Esophagus muscularis mucosa (tissue), 4 donors: Measurements from ENCODE around the gene LGALS9. TPM values are rescaled to one million over a fixed set of nuclear protein-coding genes. Genes with fewer than 3 reads are reported as not detected.

Experiments used
- DNase-seq: peaks from one replicate; pipeline ENCODE4 v3.0.0-alpha.2; 2017; ENCODE audit errors: extremely low spot score
- H3K27ac ChIP-seq, 4 donors: fragments of 200-600 bp; sonication (generic); replicated peaks in 1 of 4; 1 replicate in 3 of 4; 2 replicates in 1 of 4; pipeline ENCODE4 v1.5.1; 2016 to 2019; ENCODE audit warnings: mild to moderate bottlenecking in 1 of 4
- H3K27me3 ChIP-seq, 4 donors: fragments of 200-600 bp; sonication (generic); one replicate each; pipeline versions ENCODE4 v1.5.1 to v1.6.0; 2016 to 2019
- H3K36me3 ChIP-seq, 4 donors: fragments of 200-600 bp; sonication (generic); one replicate each; pipeline ENCODE4 v1.5.1; 2016 to 2019
- H3K4me1 ChIP-seq, 4 donors: fragments of 200-600 bp; sonication (generic); one replicate each; pipeline ENCODE4 v1.5.1; 2016 to 2019
- H3K4me3 ChIP-seq, 4 donors: fragments of 200-600 bp; sonication (generic); 1 replicate in 2 of 4; 2 replicates in 2 of 4; pipeline ENCODE4 v1.5.1; 2016 to 2019; ENCODE audit warnings: mild to moderate bottlenecking in 4 of 4, moderate library complexity in 1 of 4
- H3K9me3 ChIP-seq, 4 donors: fragments of 200-600 bp; sonication (generic); 1 replicate in 3 of 4; 2 replicates in 1 of 4; pipeline ENCODE4 v1.5.1; 2016 to 2019
- EP300 ChIP-seq: sonication (generic); formaldehyde crosslinking; IDR thresholded peaks from one replicate; pipeline ENCODE4 v1.6.1; 2017; ENCODE audit warnings: antibody characterized with exemption
- POLR2A ChIP-seq: fragments of 450-650 bp; IDR thresholded peaks from one replicate; pipeline ENCODE4 v1.6.1; 2017; ENCODE audit warnings: antibody characterized with exemption, moderate library complexity, mild to moderate bottlenecking, low read depth
- POLR2AphosphoS5 ChIP-seq, 2 donors: sonication (generic); formaldehyde crosslinking; IDR thresholded peaks; one replicate each; pipeline ENCODE4 v1.6.1; 2017; ENCODE audit warnings: antibody characterized with exemption in 2 of 2
- WGBS: methylation state at CpG from one replicate; pipeline ENCODE4 v1.1.5; 2018; 5-methylcytosine and 5-hydroxymethylcytosine counted together
- intact Hi-C: fragments of 100-400 bp; cut with DNase I; formaldehyde crosslinking; loops from one replicate; pipeline ENCODE4 v1.15.1; 2023
- total RNA-seq, 4 donors: library from RNA; depleted of rRNA; stranded (reverse); fragments of >200 nt; gene quantifications; one replicate each; pipeline versions ENCODE4 v1.1.0 to v1.2.1, GENCODE V29; 2016
- TF ChIP-seq, protein P1 (sequence below), 3 experiments: fragments of 200-600 bp in 2 of 3; fragments of 450-650 bp in 1 of 3; sonication (generic) in 2 of 3; IDR thresholded peaks; one replicate each; pipeline ENCODE4 v1.5.1; 2017 to 2019; ENCODE audit warnings: antibody characterized with exemption in 3 of 3, mild to moderate bottlenecking in 2 of 3, moderate library complexity in 1 of 3

Gene LGALS9
- total RNA-seq, 4 donors from 2014 or later = 17.0 to 31.8 (median 24.4) TPM

DNA sequence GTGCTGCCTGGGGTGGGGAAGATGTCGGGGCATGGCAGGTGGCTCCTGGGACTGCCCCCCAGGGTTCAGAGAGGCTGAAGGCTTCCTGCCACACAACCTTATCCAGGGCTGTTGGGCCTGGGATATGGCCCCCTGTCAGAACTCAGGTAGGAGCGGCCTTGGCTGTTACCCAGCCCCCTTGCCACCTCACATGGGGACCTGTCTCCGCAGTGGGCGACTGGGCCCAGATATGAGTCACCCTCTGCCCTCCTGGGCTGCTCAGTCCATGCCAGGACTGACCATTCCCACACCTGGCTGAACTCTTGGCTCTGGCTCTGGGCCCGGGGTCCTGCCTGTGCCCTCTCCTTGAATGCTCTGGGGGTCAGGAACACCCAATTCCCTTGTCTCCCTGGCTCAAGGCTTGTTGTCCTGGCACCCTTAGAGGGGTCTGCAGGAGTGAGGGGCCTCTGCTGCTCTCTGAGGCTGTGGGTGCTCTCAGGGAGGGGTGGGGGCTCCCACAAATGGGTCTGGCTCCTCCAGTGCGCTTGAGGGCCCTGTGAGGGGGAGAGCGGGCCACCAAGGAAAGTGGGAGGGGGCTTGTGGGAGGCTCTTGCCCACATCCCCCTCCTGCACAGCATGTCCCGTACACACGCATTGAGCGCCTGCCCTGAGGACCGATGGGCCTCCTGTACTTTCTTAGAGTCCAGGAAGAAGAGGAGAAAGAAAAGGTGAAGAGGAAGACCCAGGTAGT, 36.0 kb downstream of the LGALS9 start:
- intact Hi-C loops = no loop called here
- H3K27ac ChIP-seq = no peak overlapping the region
- H3K4me3 ChIP-seq = no peak overlapping the region
- no peaks in the 10 kb centered on the region for H3K36me3 ChIP-seq
- H3K4me1 ChIP-seq = no peaks in the 10 kb centered on the region
- H3K9me3 ChIP-seq = no peaks in the 10 kb centered on the region
- 85% methylated on average over 9 of the region's 11 CpGs for WGBS
- no peak for DNase-seq
- H3K27me3 ChIP-seq = peaks cover 0 to 3% (median 0%) of the 10 kb centered on the region in 4 donors
- TF ChIP-seq, protein P1, sequence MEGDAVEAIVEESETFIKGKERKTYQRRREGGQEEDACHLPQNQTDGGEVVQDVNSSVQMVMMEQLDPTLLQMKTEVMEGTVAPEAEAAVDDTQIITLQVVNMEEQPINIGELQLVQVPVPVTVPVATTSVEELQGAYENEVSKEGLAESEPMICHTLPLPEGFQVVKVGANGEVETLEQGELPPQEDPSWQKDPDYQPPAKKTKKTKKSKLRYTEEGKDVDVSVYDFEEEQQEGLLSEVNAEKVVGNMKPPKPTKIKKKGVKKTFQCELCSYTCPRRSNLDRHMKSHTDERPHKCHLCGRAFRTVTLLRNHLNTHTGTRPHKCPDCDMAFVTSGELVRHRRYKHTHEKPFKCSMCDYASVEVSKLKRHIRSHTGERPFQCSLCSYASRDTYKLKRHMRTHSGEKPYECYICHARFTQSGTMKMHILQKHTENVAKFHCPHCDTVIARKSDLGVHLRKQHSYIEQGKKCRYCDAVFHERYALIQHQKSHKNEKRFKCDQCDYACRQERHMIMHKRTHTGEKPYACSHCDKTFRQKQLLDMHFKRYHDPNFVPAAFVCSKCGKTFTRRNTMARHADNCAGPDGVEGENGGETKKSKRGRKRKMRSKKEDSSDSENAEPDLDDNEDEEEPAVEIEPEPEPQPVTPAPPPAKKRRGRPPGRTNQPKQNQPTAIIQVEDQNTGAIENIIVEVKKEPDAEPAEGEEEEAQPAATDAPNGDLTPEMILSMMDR (IDR thresholded peaks at IDR 0.05) = no peak
- TF ChIP-seq POLR2A = no peak
- no peak for TF ChIP-seq POLR2AphosphoS5 (IDR thresholded peaks at IDR 0.05)
- no peak for TF ChIP-seq EP300

DNA sequence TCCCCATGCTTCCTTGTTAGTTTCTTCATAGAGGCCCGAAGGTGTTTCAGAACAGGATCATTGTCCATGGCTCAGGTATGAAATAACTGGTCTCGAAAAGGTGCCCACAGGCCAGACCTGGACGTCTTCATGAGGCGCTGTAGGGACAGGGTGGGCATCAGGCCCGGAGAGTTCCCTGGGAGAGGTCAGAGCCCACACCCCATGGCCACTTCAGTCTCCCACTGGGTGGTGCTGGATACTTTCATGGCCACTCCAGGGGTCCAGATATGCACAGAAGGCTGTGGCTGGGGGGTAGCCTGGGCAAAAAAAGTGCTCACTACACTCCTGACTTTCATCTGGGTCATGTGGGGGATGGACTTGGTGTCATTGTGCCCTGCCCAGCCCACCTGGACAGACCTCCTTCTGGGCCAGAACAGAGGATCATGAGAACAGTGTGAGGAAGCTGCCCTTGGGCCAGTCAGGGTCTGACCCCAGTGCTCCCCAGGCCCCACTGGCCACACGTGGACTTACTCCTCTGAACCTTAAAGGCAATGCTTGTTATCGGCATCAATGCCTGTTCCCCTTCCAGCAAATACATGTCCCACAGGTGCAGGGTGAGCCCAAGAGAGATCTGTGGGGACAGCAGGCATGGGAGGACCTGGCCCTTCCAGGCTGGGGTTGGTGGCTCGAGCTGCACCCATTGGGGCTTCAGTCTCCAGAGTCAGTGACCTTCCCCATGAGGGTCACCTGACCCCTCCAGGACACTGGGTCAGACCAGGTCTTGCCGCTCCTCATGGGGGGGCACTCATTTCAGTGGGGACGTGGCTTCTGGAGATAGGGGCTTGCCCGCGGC, 36.9 kb downstream of the LGALS9 start:
- Histone ChIP-seq H3K27me3 (peaks cover 0 to 3% (median 0%) of the 10 kb centered on the region in 4 donors), H3K27ac (no peak overlapping the region), H3K9me3 (no peaks in the 10 kb centered on the region), H3K36me3 (no peaks in the 10 kb centered on the region), H3K4me3 (no peak overlapping the region), H3K4me1 (no peaks in the 10 kb centered on the region)
- TF ChIP-seq POLR2A = no peak
- intact Hi-C loops = no loop called here
- DNase-seq = no peak
- WGBS = 90% methylated on average over 3 of the region's 12 CpGs

DNA sequence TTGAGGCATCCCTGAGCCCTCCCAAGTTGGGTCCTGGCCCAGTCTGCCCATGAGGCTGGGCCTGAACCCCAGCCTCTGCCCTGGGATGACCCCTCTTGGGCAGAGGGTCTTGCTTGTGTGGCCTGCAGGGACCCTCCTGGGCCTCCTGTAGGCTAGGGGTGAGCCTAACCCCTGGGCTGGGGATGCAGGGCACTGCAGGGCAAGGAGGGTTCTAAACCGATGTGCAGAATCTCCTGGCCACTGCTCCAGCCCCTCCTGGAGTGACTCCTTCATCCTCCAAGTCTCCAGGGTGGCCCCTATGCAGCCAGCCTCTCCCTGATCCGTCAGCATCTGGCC, 37.5 kb downstream of the LGALS9 start:
- WGBS = 88% methylated on average over 2 of the region's 2 CpGs
- no peak for DNase-seq
- Histone ChIP-seq H3K27ac (no peak overlapping the region), H3K36me3 (no peaks in the 10 kb centered on the region), H3K4me3 (no peak overlapping the region), H3K9me3 (no peaks in the 10 kb centered on the region), H3K27me3 (peaks cover 0 to 3% (median 0%) of the 10 kb centered on the region in 4 donors), H3K4me1 (no peaks in the 10 kb centered on the region)
- intact Hi-C loops = no loop called here
- no peak for TF ChIP-seq POLR2AphosphoS5 (IDR thresholded peaks at IDR 0.05)
- TF ChIP-seq, protein P1 (IDR thresholded peaks at IDR 0.05) = no peak
- TF ChIP-seq EP300 = no peak
- no peak for TF ChIP-seq POLR2A

DNA sequence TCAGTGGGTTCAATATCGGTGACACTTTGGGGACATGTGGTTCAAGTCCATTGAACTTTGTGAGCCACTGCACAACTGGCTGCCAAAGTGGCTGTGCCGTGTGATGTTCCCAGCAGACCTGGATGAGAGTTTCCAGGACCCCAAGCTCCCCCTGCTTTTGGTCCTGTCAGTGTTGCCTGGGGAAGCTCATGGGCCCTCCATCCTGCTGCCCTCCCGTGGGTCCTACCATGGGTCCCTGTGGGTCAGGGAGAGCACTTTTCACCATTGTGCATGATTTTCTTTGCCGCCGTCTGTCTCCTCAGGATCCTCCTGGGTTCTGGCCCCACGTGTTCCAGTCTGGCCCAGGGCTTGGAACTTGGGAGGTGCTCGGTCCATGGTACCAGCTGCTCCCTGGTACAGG, 38.1 kb downstream of the LGALS9 start:
- DNase-seq = no peak

DNA sequence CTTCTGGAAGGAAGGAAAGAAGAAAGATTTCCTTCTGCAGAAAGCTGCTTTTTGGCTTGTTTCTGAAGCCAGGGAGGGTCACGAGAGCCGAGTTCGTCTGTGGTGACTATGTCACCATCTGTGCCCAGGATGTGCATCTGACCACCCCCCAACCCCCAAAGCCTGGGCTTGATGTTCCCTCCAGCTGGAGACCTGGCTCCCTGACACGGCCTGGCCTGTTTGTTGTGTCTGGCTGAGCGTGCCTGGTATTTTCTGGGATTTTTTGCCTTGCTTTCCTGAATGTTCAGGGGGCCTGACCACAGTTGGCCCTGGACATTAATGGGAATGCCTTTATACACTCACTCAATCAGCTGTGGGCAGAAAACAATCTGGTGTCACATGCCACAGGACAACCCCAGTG, 38.9 kb downstream of the LGALS9 start:
- TF ChIP-seq POLR2AphosphoS5 (IDR thresholded peaks at IDR 0.05) (no peak), EP300 (no peak), POLR2A (no peak)
- TF ChIP-seq, protein P1 (IDR thresholded peaks at IDR 0.05) = no peak

More for the DNA sequence above, 38.1 kb downstream of the LGALS9 start:
- WGBS = 91% methylated on average over 7 of the region's 7 CpGs
- TF ChIP-seq EP300 (no peak), POLR2A (no peak), POLR2AphosphoS5 (IDR thresholded peaks at IDR 0.05) (no peak)
- TF ChIP-seq, protein P1 (IDR thresholded peaks at IDR 0.05) = no peak
- Histone ChIP-seq H3K36me3 (no peaks in the 10 kb centered on the region), H3K27me3 (peaks cover 0 to 3% (median 0%) of the 10 kb centered on the region in 4 donors), H3K4me1 (no peaks in the 10 kb centered on the region), H3K27ac (no peak overlapping the region), H3K9me3 (no peaks in the 10 kb centered on the region), H3K4me3 (no peak overlapping the region)
- intact Hi-C loops = no loop called here

More for the DNA sequence above, 38.9 kb downstream of the LGALS9 start:
- no peak overlapping the region for H3K4me3 ChIP-seq
- WGBS = 90% methylated on average over 5 of the region's 5 CpGs
- no peaks in the 10 kb centered on the region for H3K36me3 ChIP-seq
- H3K4me1 ChIP-seq = no peaks in the 10 kb centered on the region
- no peak for DNase-seq
- H3K27ac ChIP-seq = no peak overlapping the region
- intact Hi-C loops = no loop called here
- peaks cover 0 to 3% (median 0%) of the 10 kb centered on the region in 4 donors for H3K27me3 ChIP-seq
- no peaks in the 10 kb centered on the region for H3K9me3 ChIP-seq
